Activated T-cell treated with anti-CD3 and anti-CD28 coated beads, Interleukin-2, amount 50 U/mL, for 4 hours (primary cell): ENCODE data around the gene BUD23. TPM values are rescaled to one million over a fixed set of nuclear protein-coding genes. Genes with fewer than 3 reads are reported as not detected.
"Not testable (repeated sequence)": the region's sequence is repeated elsewhere in the genome, so short reads cannot be mapped to it uniquely, and the experiment has no call there.

Experiments used
- ATAC-seq, 2 donors: fragments of 200-7000 bp; cut with Tn5 transposase; one replicate each; pipeline ENCODE4 v1.10.0; 2021
- DNase-seq: peaks from one replicate; pipeline ENCODE4 v3.0.0-alpha.2; 2020
- H3K27me3 Mint-ChIP-seq: one replicate; pipeline ENCODE4 v1.8.0; 2021; ENCODE audit warnings: low read depth, mixed read lengths
- H3K36me3 Mint-ChIP-seq: one replicate; pipeline ENCODE4 v1.8.0; 2022; ENCODE audit warnings: mixed read lengths; ENCODE audit not compliant: insufficient read depth
- H3K4me1 Mint-ChIP-seq: one replicate; pipeline ENCODE4 v1.8.0; 2021; ENCODE audit warnings: low read depth, mixed read lengths
- H3K4me3 Mint-ChIP-seq: one replicate; pipeline ENCODE4 v1.8.0; 2021; ENCODE audit warnings: mild to moderate bottlenecking, moderate library complexity, mixed read lengths
- H3K9me3 Mint-ChIP-seq: one replicate; pipeline ENCODE4 v1.8.0; 2021; ENCODE audit warnings: mixed read lengths
- total RNA-seq, 3 donors: library from RNA; stranded (reverse); gene quantifications; one replicate each; pipeline ENCODE4 v1.2.1, GENCODE V29; 2021

Gene BUD23
- total RNA-seq, 3 donors from 2014 or later = 166 to 197 (median 178) TPM

- ATAC-seq = no peak
- Mint-ChIP-seq H3K4me1 (peaks cover 8% of the 10 kb centered on the region), H3K27me3 (peaks cover 48% of the 10 kb centered on the region), H3K36me3 (no peaks in the 10 kb centered on the region), H3K4me3 (no peak overlapping the region), H3K9me3 (no peaks in the 10 kb centered on the region)
- DNase-seq = no peak
These were observed 30.9 kb upstream of the BUD23 start for GRCh38 chr7:73652541-73652949.

- peaks cover 32% of the 10 kb centered on the region for H3K27me3 Mint-ChIP-seq
- not testable (repeated sequence) for H3K9me3 Mint-ChIP-seq, ATAC-seq, H3K4me3 Mint-ChIP-seq, H3K36me3 Mint-ChIP-seq, H3K4me1 Mint-ChIP-seq, DNase-seq
These were observed 28.1 kb upstream of the BUD23 start for GRCh38 chr7:73655309-73655708.

- ATAC-seq (no peak), DNase-seq (no peak)
- no peak overlapping the region for H3K4me3 Mint-ChIP-seq
- no peaks in the 10 kb centered on the region for H3K4me1 Mint-ChIP-seq
- H3K27me3 Mint-ChIP-seq = peaks cover 44% of the 10 kb centered on the region
- no peaks in the 10 kb centered on the region for H3K36me3 Mint-ChIP-seq
- H3K9me3 Mint-ChIP-seq = no peaks in the 10 kb centered on the region
These were observed 23.4 kb upstream of the BUD23 start for GRCh38 chr7:73659983-73660382.

- peaks cover 45% of the 10 kb centered on the region for H3K27me3 Mint-ChIP-seq
- H3K4me1 Mint-ChIP-seq, ATAC-seq, H3K9me3 Mint-ChIP-seq, H3K4me3 Mint-ChIP-seq, DNase-seq, H3K36me3 Mint-ChIP-seq: not testable (repeated sequence)
These were observed 22.8 kb upstream of the BUD23 start for GRCh38 chr7:73660594-73660993.

- Mint-ChIP-seq H3K27me3 (peaks cover 46% of the 10 kb centered on the region), H3K4me1 (no peaks in the 10 kb centered on the region), H3K36me3 (no peaks in the 10 kb centered on the region), H3K9me3 (no peaks in the 10 kb centered on the region), H3K4me3 (no peak overlapping the region)
- no peak for DNase-seq
- ATAC-seq = no peak
These were observed 20.4 kb upstream of the BUD23 start for GRCh38 chr7:73663033-73663432.

GRCh38 chr7:73667344-73668102, 15.9 kb upstream of the BUD23 start, which contains the start of gene VPS37D:
VPS37D (plus strand) TSS chr7:73667831; CDS start chr7:73667959, 128 bp downstream.
- peaks cover 39% of the 10 kb centered on the region for H3K27me3 Mint-ChIP-seq

GRCh38 chr7:73668103-73668885, 15.1 kb upstream of the BUD23 start:
- Mint-ChIP-seq H3K27me3 (peaks cover 31% of the 10 kb centered on the region), H3K9me3 (no peaks in the 10 kb centered on the region), H3K4me1 (peaks cover 4% of the 10 kb centered on the region), H3K36me3 (no peaks in the 10 kb centered on the region), H3K4me3 (peak overlapping the region; percentile 64)
- DNase-seq = no peak
- peak; percentile 1 to 4 for ATAC-seq

More at GRCh38 chr7:73667344-73668102, 15.9 kb upstream of the BUD23 start, which contains the start of gene VPS37D:
- no peaks in the 10 kb centered on the region for H3K36me3 Mint-ChIP-seq
- ATAC-seq (peak; percentile 93 to 96), DNase-seq (peak; percentile 94)
- H3K9me3 Mint-ChIP-seq = no peaks in the 10 kb centered on the region
- peaks cover 4% of the 10 kb centered on the region for H3K4me1 Mint-ChIP-seq
- H3K4me3 Mint-ChIP-seq = peak within 1 kb of the TSS; percentile 65

GRCh38 chr7:73668886-73669230, 14.5 kb upstream of the BUD23 start:
- H3K27me3 Mint-ChIP-seq = peaks cover 26% of the 10 kb centered on the region
- no peaks in the 10 kb centered on the region for H3K9me3 Mint-ChIP-seq
- no peaks in the 10 kb centered on the region for H3K36me3 Mint-ChIP-seq
- H3K4me1 Mint-ChIP-seq = peaks cover 4% of the 10 kb centered on the region
- DNase-seq = no peak
- ATAC-seq = no peak
- H3K4me3 Mint-ChIP-seq = peak overlapping the region; percentile 64

GRCh38 chr7:73669288-73669701, 14.1 kb upstream of the BUD23 start:
- DNase-seq = no peak
- Mint-ChIP-seq H3K27me3 (peaks cover 21% of the 10 kb centered on the region), H3K9me3 (no peaks in the 10 kb centered on the region), H3K36me3 (no peaks in the 10 kb centered on the region), H3K4me3 (no peak overlapping the region), H3K4me1 (peaks cover 4% of the 10 kb centered on the region)
- ATAC-seq = no peak

- H3K4me3 Mint-ChIP-seq = no peak overlapping the region
- peaks cover 15% of the 10 kb centered on the region for H3K27me3 Mint-ChIP-seq
- no peak for ATAC-seq
These were observed 13.5 kb upstream of the BUD23 start for GRCh38 chr7:73669858-73670385.

GRCh38 chr7:73671322-73671661, 12.1 kb upstream of the BUD23 start:
- no peaks in the 10 kb centered on the region for H3K36me3 Mint-ChIP-seq

More at GRCh38 chr7:73669858-73670385, 13.5 kb upstream of the BUD23 start:
- no peaks in the 10 kb centered on the region for H3K36me3 Mint-ChIP-seq
- no peaks in the 10 kb centered on the region for H3K9me3 Mint-ChIP-seq
- no peak for DNase-seq
- peaks cover 4% of the 10 kb centered on the region for H3K4me1 Mint-ChIP-seq

GRCh38 chr7:73671857-73672445, 11.4 kb upstream of the BUD23 start:
- Mint-ChIP-seq H3K4me3 (no peak overlapping the region), H3K4me1 (peaks cover 4% of the 10 kb centered on the region), H3K9me3 (no peaks in the 10 kb centered on the region), H3K27me3 (peaks cover 8% of the 10 kb centered on the region), H3K36me3 (no peaks in the 10 kb centered on the region)
- ATAC-seq (no peak), DNase-seq (no peak)

More at GRCh38 chr7:73671322-73671661, 12.1 kb upstream of the BUD23 start:
- ATAC-seq (no peak), DNase-seq (no peak)
- no peaks in the 10 kb centered on the region for H3K9me3 Mint-ChIP-seq
- H3K4me1 Mint-ChIP-seq = peaks cover 4% of the 10 kb centered on the region
- no peak overlapping the region for H3K4me3 Mint-ChIP-seq
- peaks cover 8% of the 10 kb centered on the region for H3K27me3 Mint-ChIP-seq

GRCh38 chr7:73674468-73675124, 8.8 kb upstream of the BUD23 start:
- H3K4me3 Mint-ChIP-seq = no peak overlapping the region
- no peak for ATAC-seq
- no peak for DNase-seq
- peaks cover 2% of the 10 kb centered on the region for H3K27me3 Mint-ChIP-seq
- H3K9me3 Mint-ChIP-seq = no peaks in the 10 kb centered on the region
- peaks cover 8% of the 10 kb centered on the region for H3K36me3 Mint-ChIP-seq
- peaks cover 2% of the 10 kb centered on the region for H3K4me1 Mint-ChIP-seq

- not testable (repeated sequence) for ATAC-seq, H3K36me3 Mint-ChIP-seq, H3K4me3 Mint-ChIP-seq, H3K27me3 Mint-ChIP-seq, H3K9me3 Mint-ChIP-seq, DNase-seq
- H3K4me1 Mint-ChIP-seq = peaks cover 12% of the 10 kb centered on the region
These were observed 7.3 kb upstream of the BUD23 start for GRCh38 chr7:73676062-73676461.
